SU-DHL-6 (cell line): ENCODE data around the gene SHMT1.
"Not testable (repeated sequence)": the region's sequence is repeated elsewhere in the genome, so short reads cannot be mapped to it uniquely, and the experiment has no call there.

ENCODE experiments used
- CTCF ChIP-seq: fragments of 200-600 bp; sonication (generic); IDR thresholded peaks from one replicate; pipeline ENCODE4 v1.5.1; 2017; ENCODE audit warnings: antibody characterized with exemption, mild to moderate bottlenecking, low read length, moderate library complexity; ENCODE audit not compliant: insufficient read depth, poor library complexity, severe bottlenecking
- EZH2phosphoT487 ChIP-seq: fragments of 200-600 bp; sonication (generic), shearing (Covaris generic); conservative IDR thresholded peaks from 2 replicates; pipeline ENCODE4 v1.6.1; 2018; ENCODE audit warnings: mild to moderate bottlenecking, antibody characterized with exemption, low read length, moderate library complexity, mixed read lengths

GRCh38 chr17:18403604-18404003 is 40.3 kb upstream of the SHMT1 start:
- TF ChIP-seq EZH2phosphoT487, CTCF: not testable (repeated sequence)
